ENCODE measurements around the gene ZDHHC7.

ZDHHC7 gene

DNA sequence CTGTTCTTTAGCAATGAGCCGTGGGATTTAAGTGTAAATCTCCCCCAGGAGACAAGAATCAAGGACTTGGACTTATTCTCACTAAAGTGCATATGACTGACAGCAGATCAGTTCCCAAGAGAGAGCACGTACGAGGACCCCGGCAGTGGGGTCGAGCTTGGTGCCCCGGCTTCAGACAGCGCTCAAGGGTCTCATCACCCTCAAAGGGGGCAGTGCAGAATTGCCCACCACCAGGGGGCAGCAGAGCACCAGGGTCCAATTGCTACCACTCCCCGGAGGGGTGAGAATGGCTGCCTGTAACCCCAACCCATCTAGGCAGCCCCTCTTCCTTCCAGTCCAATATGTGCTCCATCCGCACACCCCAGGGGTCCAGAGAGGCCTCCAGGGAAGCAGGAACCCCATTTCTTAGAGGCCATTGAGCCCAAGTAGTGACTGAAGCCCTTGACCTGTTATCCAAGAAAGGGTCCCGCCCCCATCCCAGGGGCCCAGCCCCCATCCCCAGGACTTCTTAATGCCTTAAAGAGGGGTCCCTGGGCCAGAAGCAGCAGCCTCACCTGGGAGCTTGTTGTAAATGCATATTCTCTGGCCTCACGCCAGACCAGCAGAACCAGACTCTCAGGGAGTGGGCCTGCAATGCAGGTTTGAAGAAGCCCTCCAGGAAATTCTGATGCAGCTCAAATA lies 86.1 kb downstream of the ZDHHC7 start:
- in situ Hi-C loops (cut with HindIII; ENCODE audit: low sequenced_read_pairs): loop anchor here (5.0 kb wide), 1 partner anchor 38 kb away; no protein-coding TSS in a partner anchor

DNA sequence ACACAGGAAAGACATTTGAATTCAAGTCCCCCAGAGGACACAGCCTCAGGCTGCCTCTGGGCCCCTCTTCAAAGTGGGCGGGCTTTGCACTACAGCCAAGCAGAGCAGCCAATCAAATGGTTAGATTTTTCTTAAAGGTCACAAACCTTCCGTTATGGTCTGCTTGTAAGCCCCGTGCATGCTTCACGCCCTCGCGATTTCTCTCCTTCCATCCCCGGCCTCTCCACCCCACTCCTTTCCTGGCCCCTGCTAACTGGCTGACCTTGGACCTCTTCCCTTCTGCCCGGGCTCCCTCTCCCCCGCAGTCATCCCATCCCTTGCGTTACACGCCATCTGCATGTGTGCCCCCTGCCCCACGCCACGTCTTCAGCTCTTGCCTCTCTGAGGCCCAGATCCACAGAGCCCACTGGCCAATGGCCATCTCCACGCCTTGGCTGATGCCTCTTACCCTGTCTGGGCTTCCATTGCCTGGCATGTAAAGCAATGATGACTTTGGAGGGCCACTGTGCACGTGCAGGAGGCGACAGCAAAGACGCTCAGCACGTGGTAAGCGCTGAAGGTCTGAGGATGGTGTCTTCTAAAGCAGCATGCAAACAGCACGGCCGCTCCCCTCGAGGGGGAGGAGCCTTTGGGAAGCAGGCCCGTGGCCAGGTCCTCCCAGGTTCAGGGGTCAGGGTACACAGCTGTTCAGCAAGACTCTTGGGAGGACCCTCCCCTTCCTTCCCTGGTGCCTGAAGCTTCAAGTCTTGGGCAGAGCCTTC lies 86.8 kb downstream of the ZDHHC7 start:
- in situ Hi-C loops (cut with HindIII; ENCODE audit: low sequenced_read_pairs): loop anchor here (5.0 kb wide), 1 partner anchor 37 kb away; no protein-coding TSS in a partner anchor
